SK-N-SH treated with all-trans-retinoic acid at 6 μM for 48 hours (cell line): ENCODE results near the gene OTOA.
"Not testable (repeated sequence)": the region's sequence is repeated elsewhere in the genome, so short reads cannot be mapped to it uniquely, and the experiment has no call there.

Experiments
- ATAC-seq: fragments of 200-7000 bp; cut with Tn5 transposase; 3 replicates; pipeline ENCODE4 v1.9.1; 2020; ENCODE audit warnings: mild to moderate bottlenecking, moderate library complexity
- ARNTL ChIP-seq: fragments of 450-650 bp; formaldehyde crosslinking; IDR thresholded peaks from 2 replicates; pipeline ENCODE4 v1.5.0; 2020; ENCODE audit warnings: low read depth, mild to moderate bottlenecking, moderate library complexity, borderline replicate concordance
- CREB5 ChIP-seq: fragments of 250-450 bp; sonication (Bioruptor Pico); IDR thresholded peaks from 2 replicates; pipeline ENCODE4 v1.5.1; 2020; ENCODE audit warnings: low read depth, mild to moderate bottlenecking, moderate library complexity
- CSDC2 ChIP-seq: fragments of 250-450 bp; sonication (Bioruptor Pico); IDR thresholded peaks from 2 replicates; pipeline ENCODE4 v1.5.0; 2020; ENCODE audit warnings: mild to moderate bottlenecking, moderate library complexity
- GLIS3 ChIP-seq: fragments of 250-450 bp; sonication (Bioruptor Pico); IDR thresholded peaks from 2 replicates; pipeline ENCODE4 v1.5.0; 2020; ENCODE audit warnings: mild to moderate bottlenecking, moderate library complexity
- ISL1 ChIP-seq: fragments of 250-450 bp; sonication (Bioruptor Pico); IDR thresholded peaks from 2 replicates; pipeline ENCODE4 v2.1.2; 2022; ENCODE audit warnings: mild to moderate bottlenecking, moderate library complexity
- PATZ1 ChIP-seq: fragments of 250-450 bp; sonication (Bioruptor Pico); IDR thresholded peaks from 2 replicates; pipeline ENCODE4 v1.8.0; 2020; ENCODE audit warnings: mild to moderate bottlenecking, moderate library complexity, borderline replicate concordance
- PPARA ChIP-seq: fragments of 250-450 bp; sonication (Bioruptor Pico); IDR thresholded peaks from 2 replicates; pipeline ENCODE4 v1.5.0; 2020; ENCODE audit warnings: mild to moderate bottlenecking, borderline replicate concordance
- RARB ChIP-seq: fragments of 250-450 bp; sonication (Bioruptor Pico); IDR thresholded peaks from 2 replicates; pipeline ENCODE4 v1.8.0; 2021; ENCODE audit warnings: mild to moderate bottlenecking, moderate library complexity
- SNAI2 ChIP-seq: fragments of 250-450 bp; sonication (Bioruptor Pico); IDR thresholded peaks from 2 replicates; pipeline ENCODE4 v1.5.0; 2020; ENCODE audit warnings: mild to moderate bottlenecking, moderate library complexity
- TOX ChIP-seq: fragments of 250-450 bp; sonication (Bioruptor Pico); IDR thresholded peaks from 2 replicates; pipeline ENCODE4 v1.8.0; 2021; ENCODE audit warnings: mild to moderate bottlenecking, moderate library complexity, borderline replicate concordance
- ZNF565 ChIP-seq: fragments of 450-650 bp; formaldehyde crosslinking; conservative IDR thresholded peaks from 2 replicates; pipeline ENCODE4 v1.5.0; 2020; ENCODE audit warnings: low read depth, mild to moderate bottlenecking, moderate library complexity
- ZNF70 ChIP-seq: fragments of 450-650 bp; formaldehyde crosslinking; IDR thresholded peaks from 2 replicates; pipeline ENCODE4 v1.5.0; 2020; ENCODE audit warnings: mild to moderate bottlenecking, moderate library complexity
- ZNF8 ChIP-seq: fragments of 450-650 bp; formaldehyde crosslinking; IDR thresholded peaks from 2 replicates; pipeline ENCODE4 v1.5.0; 2020; ENCODE audit warnings: mild to moderate bottlenecking, moderate library complexity
- TF ChIP-seq, protein P1 (sequence below): fragments of 250-450 bp; sonication (Bioruptor Pico); IDR thresholded peaks from 2 replicates; pipeline ENCODE4 v1.5.1; 2021; ENCODE audit warnings: mild to moderate bottlenecking, moderate library complexity
- TF ChIP-seq, protein P2 (sequence below): fragments of 250-450 bp; sonication (Bioruptor Pico); IDR thresholded peaks from 2 replicates; pipeline ENCODE4 v1.5.0; 2020; ENCODE audit warnings: mild to moderate bottlenecking, moderate library complexity
- TF ChIP-seq, protein P3 (sequence below): fragments of 250-450 bp; sonication (Bioruptor Pico); IDR thresholded peaks from 2 replicates; pipeline ENCODE4 v1.8.0; 2021; ENCODE audit warnings: low read depth, mild to moderate bottlenecking, moderate library complexity, borderline replicate concordance

The OTOA gene

DNA sequence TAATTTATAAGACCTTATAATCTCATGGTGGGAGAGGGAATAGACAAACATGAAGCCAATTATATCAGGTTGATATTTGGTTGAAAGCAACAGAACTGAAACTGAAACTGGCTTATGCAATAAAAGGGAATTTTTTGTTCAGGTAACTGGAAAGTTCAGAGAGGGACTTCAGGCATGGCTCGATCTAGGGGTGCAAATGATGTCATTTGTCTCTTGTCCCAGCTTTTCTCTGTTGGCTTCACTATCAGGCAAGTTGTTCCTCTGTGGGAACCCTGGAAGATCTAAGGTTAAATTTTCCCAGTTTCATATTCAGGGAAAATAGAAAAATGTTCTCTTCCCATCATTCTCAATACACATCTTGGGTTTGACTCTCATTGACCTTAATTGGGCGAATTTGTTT is 59.8 kb downstream of the OTOA start (continued):
- TF ChIP-seq, protein P1, sequence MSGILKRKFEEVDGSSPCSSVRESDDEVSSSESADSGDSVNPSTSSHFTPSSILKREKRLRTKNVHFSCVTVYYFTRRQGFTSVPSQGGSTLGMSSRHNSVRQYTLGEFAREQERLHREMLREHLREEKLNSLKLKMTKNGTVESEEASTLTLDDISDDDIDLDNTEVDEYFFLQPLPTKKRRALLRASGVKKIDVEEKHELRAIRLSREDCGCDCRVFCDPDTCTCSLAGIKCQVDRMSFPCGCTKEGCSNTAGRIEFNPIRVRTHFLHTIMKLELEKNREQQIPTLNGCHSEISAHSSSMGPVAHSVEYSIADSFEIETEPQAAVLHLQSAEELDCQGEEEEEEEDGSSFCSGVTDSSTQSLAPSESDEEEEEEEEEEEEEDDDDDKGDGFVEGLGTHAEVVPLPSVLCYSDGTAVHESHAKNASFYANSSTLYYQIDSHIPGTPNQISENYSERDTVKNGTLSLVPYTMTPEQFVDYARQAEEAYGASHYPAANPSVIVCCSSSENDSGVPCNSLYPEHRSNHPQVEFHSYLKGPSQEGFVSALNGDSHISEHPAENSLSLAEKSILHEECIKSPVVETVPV (CRISPR knock-in tag), result no peak
- TF ChIP-seq TOX (CRISPR knock-in tag), result no peak
- TF ChIP-seq ZNF70 (CRISPR knock-in tag), result no peak
- TF ChIP-seq, all 23 proteins: peak for 0

GRCh38 chr16:21727344-21727743 is 63.6 kb downstream of the OTOA start:
- no peak for ATAC-seq
- TF ChIP-seq PATZ1, result no peak
- TF ChIP-seq, protein P2, sequence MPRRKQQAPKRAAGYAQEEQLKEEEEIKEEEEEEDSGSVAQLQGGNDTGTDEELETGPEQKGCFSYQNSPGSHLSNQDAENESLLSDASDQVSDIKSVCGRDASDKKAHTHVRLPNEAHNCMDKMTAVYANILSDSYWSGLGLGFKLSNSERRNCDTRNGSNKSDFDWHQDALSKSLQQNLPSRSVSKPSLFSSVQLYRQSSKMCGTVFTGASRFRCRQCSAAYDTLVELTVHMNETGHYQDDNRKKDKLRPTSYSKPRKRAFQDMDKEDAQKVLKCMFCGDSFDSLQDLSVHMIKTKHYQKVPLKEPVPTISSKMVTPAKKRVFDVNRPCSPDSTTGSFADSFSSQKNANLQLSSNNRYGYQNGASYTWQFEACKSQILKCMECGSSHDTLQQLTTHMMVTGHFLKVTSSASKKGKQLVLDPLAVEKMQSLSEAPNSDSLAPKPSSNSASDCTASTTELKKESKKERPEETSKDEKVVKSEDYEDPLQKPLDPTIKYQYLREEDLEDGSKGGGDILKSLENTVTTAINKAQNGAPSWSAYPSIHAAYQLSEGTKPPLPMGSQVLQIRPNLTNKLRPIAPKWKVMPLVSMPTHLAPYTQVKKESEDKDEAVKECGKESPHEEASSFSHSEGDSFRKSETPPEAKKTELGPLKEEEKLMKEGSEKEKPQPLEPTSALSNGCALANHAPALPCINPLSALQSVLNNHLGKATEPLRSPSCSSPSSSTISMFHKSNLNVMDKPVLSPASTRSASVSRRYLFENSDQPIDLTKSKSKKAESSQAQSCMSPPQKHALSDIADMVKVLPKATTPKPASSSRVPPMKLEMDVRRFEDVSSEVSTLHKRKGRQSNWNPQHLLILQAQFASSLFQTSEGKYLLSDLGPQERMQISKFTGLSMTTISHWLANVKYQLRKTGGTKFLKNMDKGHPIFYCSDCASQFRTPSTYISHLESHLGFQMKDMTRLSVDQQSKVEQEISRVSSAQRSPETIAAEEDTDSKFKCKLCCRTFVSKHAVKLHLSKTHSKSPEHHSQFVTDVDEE (CRISPR knock-in tag), result no peak
- no peak for TF ChIP-seq CSDC2
- TF ChIP-seq ZNF70 (CRISPR knock-in tag), result no peak
- TF ChIP-seq ISL1 (CRISPR knock-in tag), result no peak
- TF ChIP-seq ARNTL, result no peak
- TF ChIP-seq GLIS3, result no peak
- no peak for TF ChIP-seq ZNF8 (CRISPR knock-in tag)
- TF ChIP-seq SNAI2 (CRISPR knock-in tag), result no peak
- TF ChIP-seq, protein P1 (CRISPR knock-in tag), result no peak
- TF ChIP-seq PPARA (CRISPR knock-in tag), result no peak
- no peak for TF ChIP-seq RARB (CRISPR knock-in tag)
- no peak for TF ChIP-seq TOX (CRISPR knock-in tag)
- TF ChIP-seq CREB5 (CRISPR knock-in tag), result no peak
- TF ChIP-seq, protein P3, sequence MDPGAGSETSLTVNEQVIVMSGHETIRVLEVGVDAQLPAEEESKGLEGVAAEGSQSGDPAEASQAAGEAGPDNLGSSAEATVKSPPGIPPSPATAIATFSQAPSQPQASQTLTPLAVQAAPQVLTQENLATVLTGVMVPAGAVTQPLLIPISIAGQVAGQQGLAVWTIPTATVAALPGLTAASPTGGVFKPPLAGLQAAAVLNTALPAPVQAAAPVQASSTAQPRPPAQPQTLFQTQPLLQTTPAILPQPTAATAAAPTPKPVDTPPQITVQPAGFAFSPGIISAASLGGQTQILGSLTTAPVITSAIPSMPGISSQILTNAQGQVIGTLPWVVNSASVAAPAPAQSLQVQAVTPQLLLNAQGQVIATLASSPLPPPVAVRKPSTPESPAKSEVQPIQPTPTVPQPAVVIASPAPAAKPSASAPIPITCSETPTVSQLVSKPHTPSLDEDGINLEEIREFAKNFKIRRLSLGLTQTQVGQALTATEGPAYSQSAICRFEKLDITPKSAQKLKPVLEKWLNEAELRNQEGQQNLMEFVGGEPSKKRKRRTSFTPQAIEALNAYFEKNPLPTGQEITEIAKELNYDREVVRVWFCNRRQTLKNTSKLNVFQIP (CRISPR knock-in tag), result no peak
- no peak for TF ChIP-seq ZNF565

GRCh38 chr16:21731233-21731632 is 67.5 kb downstream of the OTOA start:
- ATAC-seq, result not testable (repeated sequence)

- peak; percentile 55; the same call in 1 of the 3 replicates for ATAC-seq
Observed at GRCh38 chr16:21740637-21741036, 76.9 kb downstream of the OTOA start.

- ATAC-seq, result not testable (repeated sequence)
Observed at GRCh38 chr16:21756192-21757079, 92.7 kb downstream of the OTOA start.

- ATAC-seq, result peak; percentile 99
Observed at GRCh38 chr16:21757080-21757671, 93.4 kb downstream of the OTOA start.

DNA sequence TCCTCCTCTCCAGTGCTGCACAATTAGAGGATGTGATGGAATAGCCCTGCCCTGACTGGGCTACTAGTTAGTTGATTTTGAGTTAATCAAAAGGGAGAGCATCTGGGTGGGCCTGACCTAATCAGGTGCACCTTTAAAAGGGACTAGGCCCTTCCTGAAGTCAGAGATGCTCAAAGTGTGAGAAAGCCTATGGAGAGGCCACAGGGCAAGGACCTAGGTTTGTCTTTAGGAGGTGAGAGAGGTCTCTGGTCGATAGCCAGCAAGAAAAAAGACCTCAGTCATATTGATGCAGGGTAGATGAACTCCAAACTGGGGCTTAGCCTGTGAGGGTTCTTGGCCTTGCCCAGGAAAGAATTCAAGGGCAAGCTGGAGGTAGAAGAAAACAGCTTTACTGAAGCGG is 104.5 kb downstream of the OTOA start:
- ATAC-seq, result not testable (repeated sequence)

DNA sequence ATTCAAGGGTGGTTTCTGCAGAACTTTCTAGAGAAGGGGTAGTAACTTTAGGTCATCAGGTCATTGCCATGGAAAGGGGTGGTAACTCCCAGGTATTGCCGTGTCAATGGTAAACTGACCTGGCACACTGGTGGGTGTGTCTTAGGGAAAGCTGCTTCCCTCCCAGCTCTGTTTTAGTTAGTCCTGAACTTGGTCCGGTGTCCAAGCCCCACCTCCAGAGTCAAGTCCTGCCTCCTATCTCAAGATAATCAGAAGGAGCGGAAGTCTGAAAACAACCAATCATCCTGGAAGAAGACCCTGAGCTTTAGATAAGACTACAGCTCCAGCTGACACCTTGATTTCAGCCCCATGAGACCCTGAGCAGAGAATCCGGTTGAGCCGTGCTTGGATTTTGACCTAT is 105.0 kb downstream of the OTOA start:
- ATAC-seq, result not testable (repeated sequence)

DNA sequence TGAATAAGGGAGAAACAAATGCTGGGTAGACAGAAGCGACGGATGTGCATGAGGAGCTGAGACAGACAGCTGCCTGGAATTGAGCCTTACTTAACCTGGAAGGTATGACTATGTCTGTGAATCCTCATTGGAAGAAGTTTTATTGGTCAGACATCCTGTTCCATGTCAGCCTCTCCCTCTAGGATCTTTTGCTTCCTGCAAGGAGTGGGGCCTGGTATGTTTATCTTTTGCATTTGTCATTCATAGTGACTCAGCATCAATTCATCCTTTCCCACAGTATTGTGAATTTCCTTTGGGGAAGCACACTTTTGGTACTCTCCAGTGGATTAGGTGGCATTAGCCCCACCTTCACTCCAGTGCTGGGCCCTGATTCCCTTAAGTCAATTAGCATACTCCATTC is 105.5 kb downstream of the OTOA start:
- ATAC-seq, result peak; percentile 84
